Stimulated activated CD8-positive, alpha-beta memory T cell treated with anti-CD3 and anti-CD28 coated beads, Interleukin-15, amount 100 ng/mL, for 48 hours (primary cell): Measurements from ENCODE around the gene DLAT.
"Not testable (repeated sequence)": the region's sequence is repeated elsewhere in the genome, so short reads cannot be mapped to it uniquely, and the experiment has no call there.

ENCODE experiments used
- DNase-seq, 2 donors: peaks; one replicate each; pipeline ENCODE4 v3.0.0-alpha.2; 2020; ENCODE audit warnings: low read depth in 2 of 2

DLAT gene

GRCh38 chr11:112049777-112050176, 24.6 kb downstream of the DLAT start:
- DNase-seq, result no peak

- no peak for DNase-seq
These were observed 25.5 kb downstream of the DLAT start for GRCh38 chr11:112050721-112051120.

GRCh38 chr11:112051768-112052167, 26.6 kb downstream of the DLAT start:
- DNase-seq, result no peak

- DNase-seq, result no peak
These were observed 32.0 kb downstream of the DLAT start for GRCh38 chr11:112057170-112057569.

GRCh38 chr11:112058103-112058502, 32.9 kb downstream of the DLAT start:
- DNase-seq, result no peak

- DNase-seq, result no peak
These were observed 37.7 kb downstream of the DLAT start for GRCh38 chr11:112062923-112063322.

GRCh38 chr11:112073941-112074811, 49.0 kb downstream of the DLAT start, which contains the start of the genes NKAPD1 and PIH1D2:
TSS of gene NKAPD1 (plus strand) at chr11:112074299. CDS start at chr11:112075575, 1,276 bp downstream.
TSS of gene PIH1D2 (minus strand) at chr11:112074017. CDS start at chr11:112073174, 843 bp downstream.
- DNase-seq, result peak; percentile 58 to 59

GRCh38 chr11:112082729-112083128, 57.5 kb downstream of the DLAT start:
- DNase-seq, result peak in 1 of 2 donors; percentile 24

GRCh38 chr11:112085822-112086421, 60.7 kb downstream of the DLAT start:
- DNase-seq, result peak in 1 of 2 donors; percentile 17

GRCh38 chr11:112086422-112087191, 61.4 kb downstream of the DLAT start, which contains the start of the genes SDHD and TIMM8B:
TSS of gene SDHD (plus strand) at chr11:112086873. CDS start at chr11:112086908, 35 bp downstream.
TSS of gene TIMM8B (minus strand) at chr11:112086756. CDS start at chr11:112086723, 33 bp downstream.
- DNase-seq, result peak; percentile 91

GRCh38 chr11:112087212-112087611, 62.0 kb downstream of the DLAT start:
- DNase-seq, result no peak

GRCh38 chr11:112095302-112095701, 70.1 kb downstream of the DLAT start:
- DNase-seq, result not testable (repeated sequence)

- DNase-seq, result no peak
These were observed 71.0 kb downstream of the DLAT start for GRCh38 chr11:112096194-112096593.

GRCh38 chr11:112097734-112098528, 72.7 kb downstream of the DLAT start:
- DNase-seq, result no peak

GRCh38 chr11:112100462-112100861, 75.3 kb downstream of the DLAT start:
- DNase-seq, result no peak

GRCh38 chr11:112103446-112103845, 78.2 kb downstream of the DLAT start:
- DNase-seq, result no peak

GRCh38 chr11:112106070-112106469, 80.9 kb downstream of the DLAT start:
- no peak for DNase-seq
